ENCODE results near the gene CEP112.

- TF ChIP-seq CTCF (IDR thresholded peaks at IDR 0.05; ENCODE audit: insufficient read depth, low read length, poor library complexity, severe bottlenecking) (no peak), EZH2phosphoT487 (conservative IDR thresholded peaks at IDR 0.05; ENCODE audit: low read length) (no peak)
These were observed 558.6 kb downstream of the CEP112 start for GRCh38 chr17:65633146-65633881.

All from SU-DHL-6 (cell line).